DMS53 treated with DMSO at 0.1 percent for 48 hours (cell line): Measurements from ENCODE around the gene CCN5.

Experiments used
- DNase-seq: peaks from one replicate; lab custom pipeline; 2025; ENCODE audit not compliant: unreplicated experiment; lab: John Stamatoyannopoulos, UW

The CCN5 gene

DNA sequence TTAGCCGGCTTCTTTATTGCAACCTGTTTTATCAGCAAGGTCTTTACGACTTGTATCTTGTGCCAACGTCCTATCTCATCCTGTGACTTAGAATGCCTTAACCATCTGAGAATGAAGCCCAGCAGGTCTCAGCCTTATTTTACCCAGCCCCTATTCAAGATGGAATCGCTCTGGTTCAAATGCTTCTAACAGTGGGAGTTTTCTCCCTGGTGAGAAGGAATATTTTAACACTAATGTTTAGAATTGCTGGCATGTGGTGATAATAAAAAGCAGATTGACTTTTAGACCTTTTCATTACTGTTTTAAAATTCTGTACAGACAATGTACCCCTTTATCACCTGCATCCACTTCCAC is 20.6 kb downstream of the CCN5 start:
- no peak for DNase-seq

DNA sequence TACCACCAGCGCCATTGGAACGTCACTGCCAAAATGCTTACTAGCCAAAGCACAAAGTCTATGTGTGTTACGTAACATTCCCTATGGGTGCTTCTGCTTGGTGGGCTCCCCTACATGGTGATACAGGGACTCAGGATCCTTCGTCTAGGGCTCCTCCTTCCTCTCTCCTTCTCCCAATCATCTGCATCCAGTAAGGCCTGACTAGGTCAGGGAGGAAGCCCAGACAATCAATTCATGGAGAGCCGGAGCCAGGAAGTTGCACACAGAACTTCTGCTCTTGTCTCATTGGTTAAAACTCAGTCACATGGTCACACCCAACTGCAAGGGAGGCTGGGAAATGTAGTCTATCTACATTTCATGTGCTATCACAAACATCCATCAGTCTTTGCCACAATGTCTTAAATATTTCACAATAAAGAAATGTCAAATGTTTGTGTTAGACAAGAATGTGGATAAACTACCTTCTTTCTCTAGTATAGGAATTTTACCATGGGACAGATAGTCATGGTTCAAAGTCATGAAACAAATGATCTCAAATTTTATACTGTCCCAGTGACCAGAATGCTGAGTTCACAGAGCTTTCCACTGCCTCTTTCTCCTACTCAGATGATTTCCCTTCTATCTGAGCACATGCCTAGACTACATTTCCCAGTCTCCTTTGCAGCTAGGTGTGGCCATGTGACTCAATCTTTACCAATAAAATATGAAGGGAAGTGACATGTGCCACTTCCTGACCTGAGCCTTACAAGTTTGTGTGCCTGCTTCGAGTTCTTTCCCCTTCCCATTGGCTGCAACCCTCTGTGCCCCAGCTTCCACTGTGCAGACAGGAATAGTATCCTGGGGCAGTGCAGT is 21.2 kb downstream of the CCN5 start:
- DNase-seq, result peak; percentile 15

DNA sequence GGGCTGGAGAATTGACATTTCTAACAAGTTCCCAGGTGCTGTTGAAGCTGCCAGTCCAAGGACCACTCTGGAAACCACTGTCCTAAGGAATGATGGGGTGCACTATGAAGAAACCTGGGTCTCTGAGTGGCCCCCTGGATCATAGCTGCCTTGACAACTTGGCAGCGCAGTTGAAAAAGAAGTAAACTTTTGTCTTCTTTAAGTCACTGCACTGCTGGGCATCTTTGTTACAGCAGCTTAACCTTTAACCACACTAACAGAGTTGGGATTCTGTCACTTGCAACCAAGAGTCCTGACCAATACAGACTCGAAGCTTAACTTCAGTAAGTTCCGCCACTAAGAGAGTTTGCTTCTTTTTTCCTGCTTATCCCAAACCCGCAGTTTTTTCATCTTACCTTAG is 21.9 kb downstream of the CCN5 start:
- no peak for DNase-seq

DNA sequence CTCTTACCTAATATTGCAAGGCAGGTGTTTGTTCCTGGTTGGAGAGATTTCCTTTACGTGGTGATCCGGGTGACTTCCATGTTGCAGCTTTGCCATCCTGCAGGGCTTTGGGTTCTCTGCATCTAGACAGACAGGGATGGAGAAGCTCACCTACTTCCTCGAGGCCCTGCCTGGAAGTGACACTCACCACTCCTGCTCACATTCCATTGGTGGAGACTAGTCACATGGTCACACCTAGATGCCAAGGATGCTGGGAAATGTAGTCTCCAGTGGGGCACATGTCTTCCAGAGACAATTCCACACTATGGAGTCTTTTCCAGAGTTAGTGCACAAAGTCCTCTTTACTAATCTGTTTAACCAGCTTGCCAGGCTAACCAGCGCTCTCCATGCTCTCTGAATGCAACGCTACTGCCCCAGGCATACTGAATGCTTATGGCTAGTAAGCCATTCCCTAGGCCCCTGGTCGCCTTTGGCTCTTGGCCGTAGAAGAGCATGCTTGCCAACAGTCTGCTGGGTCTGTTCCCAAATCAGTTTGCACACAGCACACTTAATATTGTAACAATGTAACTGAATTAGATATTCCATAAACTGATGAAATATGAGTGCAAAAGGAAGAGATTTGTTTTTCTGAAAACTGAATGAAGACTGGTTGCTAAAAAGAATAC is 23.8 kb downstream of the CCN5 start:
- DNase-seq, result peak; percentile 82

DNA sequence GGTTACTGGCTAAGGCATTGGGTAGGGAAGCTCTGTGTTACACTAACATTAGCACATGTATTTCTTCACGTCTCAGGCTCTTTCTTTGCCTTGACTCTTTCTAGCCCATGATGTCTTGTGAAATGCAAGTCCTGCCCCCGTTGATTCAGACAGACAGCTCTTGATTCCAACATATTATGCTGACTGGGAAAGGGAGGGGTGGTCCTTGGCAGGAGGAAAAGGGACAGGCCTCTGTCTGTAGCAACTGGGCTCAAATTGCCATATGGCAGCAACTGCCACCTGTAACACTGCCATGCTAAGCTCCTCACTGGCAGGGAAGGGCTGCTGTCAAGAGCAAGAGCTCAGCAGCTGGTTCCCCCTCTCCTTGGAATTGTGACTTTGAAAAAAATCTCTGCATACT is 24.8 kb downstream of the CCN5 start:
- DNase-seq, result no peak

DNA sequence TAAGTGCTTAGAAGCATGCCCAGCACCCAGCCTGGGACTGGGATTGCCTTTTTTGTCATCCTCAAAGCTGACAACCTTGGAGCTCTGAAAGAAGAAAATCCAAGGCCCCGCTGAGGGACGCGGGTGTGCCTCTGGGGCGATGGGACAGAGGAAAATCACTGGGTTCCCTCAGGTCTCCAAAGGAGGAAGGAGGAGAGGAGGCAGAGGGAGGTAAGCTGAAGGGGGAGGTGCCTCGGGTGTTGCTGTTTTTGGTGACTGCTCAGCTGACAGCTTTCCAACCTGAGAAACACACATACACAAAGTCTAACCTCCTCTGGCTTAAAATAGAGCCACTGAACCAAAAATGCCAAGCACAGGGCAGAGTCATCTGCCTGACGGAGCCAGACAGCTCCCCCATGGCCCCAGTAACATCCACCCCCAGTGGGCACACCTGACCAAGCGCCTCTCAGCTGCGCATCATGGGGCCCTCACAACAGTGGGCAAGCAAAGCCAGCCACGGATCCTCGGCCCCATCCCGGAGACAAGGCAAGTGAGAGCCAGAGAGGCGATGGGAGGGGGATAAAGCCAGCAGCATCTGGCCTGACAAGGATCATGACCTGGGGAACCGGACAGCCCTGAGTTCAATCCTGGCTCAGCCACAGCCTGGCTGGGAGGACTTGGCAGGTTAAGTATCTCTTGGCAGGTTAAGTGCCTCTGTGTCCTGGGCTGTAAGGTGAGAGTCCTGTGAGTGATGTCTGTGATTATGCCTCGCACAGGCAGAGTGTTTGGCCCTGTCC is 27.3 kb downstream of the CCN5 start:
- no peak for DNase-seq

DNA sequence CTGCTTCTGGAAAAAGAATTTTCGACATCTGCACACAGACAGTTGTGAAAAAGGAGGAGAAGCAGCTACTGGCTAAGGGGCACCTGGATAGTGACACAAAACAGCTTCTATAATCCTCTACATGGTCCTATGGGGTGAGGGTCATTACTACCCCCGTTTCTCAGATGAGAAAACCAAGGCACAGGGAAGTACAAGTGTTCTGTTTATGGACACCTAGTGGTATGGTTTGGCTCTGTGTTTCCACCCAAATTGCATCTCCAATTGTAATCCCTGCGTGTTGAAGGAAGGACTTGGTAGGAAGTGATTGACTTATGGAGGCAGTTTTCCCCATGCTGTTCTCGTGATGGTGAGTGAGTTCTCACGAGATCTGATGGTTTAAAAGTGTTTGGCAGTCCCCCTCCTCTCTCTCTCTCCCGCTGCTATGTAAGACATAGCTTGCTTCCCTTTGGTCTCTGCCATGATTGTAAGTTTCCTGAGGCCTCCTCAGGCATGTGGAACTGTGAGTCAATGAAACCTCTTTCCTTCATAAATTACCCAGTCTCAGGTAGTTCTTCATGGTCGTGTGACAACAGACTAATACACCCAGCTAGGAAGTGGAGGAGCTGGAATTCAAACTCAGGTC is 28.0 kb downstream of the CCN5 start:
- no peak for DNase-seq

DNA sequence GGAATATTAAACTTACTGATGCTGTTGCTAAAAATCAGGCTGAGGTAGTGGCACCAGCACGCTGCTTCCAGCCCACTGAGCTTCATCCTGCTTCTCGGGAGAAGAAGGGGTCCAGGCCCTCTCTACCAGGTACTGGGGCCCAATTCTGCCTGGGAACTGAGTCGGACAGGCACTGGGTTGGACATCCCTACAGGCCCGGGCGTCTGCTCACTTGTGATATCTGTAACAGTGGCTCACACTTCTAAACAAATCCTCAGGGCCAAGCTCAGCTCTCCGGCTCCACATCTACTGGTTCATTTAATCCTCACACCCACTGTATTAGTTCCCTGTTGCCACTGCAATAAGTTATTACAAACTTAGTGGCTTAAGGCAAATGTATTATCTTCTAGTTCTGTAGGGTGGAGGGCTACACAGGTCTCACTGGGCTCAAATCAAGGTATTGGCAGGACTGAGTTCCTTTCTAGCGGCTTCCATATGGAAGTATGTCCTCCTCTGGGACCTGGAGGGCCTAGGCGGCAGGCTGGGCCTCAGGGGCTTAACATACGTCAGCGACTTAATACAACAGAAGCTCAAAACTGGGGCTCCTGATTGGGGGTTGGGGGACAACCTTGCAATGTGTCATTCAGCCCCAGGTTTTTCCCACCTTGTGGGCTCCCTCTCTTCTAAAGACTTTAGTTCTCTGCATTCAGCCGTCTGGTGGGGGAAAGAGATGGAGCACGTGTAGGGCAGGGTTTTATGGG is 28.9 kb downstream of the CCN5 start:
- no peak for DNase-seq

DNA sequence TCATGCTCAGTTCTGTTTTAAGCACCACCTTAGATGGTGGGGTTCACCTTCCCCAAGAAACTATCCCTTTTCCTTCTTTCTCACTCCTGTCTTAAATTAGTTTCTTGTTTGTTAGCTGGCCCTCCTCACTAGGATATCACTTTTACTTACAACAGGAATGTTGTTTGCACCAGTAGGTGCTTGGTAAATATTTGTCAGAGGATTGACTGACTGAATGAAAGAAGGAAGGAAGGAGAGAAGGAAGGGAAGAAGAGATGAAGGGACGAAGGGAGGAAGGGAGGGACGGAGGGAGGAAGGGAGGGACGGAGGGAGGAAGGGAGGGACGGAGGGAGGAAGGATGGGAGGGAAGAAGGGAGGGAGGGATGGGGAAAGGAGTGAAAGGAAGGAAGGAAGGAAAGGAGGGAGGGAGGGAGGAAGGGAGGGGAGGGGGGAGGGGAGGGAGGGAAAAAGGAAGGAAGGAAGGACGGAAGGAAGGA is 30.0 kb downstream of the CCN5 start:
- DNase-seq, result no peak

DNA sequence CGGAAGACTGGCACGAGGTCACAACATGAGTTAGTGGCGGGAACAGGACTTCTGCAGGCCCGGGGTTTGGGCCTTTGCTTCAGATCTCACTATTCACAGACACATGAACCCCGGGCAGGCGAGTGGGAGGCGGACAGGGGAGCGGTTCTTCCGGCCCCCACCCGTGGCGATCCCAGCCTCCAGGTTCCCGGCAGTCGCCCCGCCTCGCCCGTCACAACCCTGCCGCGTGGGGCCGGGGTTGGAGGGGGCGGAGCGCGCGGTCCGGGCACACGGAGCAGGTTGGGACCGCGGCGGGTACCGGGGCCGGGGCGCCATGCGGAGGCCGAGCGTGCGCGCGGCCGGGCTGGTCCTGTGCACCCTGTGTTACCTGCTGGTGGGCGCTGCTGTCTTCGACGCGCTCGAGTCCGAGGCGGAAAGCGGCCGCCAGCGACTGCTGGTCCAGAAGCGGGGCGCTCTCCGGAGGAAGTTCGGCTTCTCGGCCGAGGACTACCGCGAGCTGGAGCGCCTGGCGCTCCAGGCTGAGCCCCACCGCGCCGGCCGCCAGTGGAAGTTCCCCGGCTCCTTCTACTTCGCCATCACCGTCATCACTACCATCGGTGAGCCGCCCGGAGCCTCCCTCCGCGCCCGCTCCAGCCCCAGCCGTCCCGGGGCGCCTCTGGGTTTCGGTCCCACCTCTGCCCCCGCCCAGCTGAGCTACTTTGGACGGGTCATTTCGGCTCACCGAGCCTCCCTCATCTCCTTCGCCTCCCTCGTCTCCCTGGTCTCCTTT is 30.6 kb downstream of the CCN5 start, which contains the start of gene KCNK15:
KCNK15 (plus strand) TSS at position 268 of the 769 bp plus-strand sequence; CDS start at position 314, 46 bp downstream.
- DNase-seq, result peak; percentile 17

DNA sequence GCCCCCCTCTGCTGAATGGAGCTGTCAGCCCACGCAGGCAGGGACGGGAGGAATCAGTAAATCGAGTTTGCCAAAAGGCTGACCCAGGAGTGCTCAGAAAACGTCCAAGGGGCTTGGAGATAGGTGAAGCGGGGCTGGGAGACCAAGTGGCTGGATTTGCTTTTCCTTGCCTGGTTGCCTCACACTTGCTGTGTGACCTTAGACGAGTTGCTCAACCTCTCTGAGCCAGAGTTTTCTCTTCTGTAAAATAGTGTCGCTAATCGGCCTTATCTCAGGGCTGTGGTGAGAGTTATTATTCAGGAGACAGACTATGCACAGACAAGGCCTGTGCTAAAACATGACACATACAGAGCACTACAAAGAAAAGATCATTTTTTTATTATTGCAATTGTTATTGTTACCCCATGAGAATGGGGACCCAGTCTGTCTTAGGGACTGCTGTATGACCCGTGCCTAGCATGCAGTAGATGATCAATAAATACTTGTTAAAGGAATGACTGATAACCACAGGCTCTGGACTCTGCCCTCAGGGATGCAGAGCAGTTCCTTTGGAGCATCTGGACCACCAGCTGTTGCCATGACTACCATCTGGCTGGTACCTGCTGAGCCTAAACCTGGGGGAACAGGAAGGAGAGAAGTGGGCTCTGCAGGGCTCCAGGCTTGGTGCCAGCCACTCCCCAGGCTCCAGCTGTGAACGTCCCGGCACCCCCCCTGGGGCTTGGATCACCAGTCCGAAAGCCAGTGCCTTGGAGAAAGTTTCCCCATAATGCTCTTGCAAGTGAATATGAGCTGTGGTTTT is 31.4 kb downstream of the CCN5 start:
- DNase-seq, result peak; percentile 76

DNA sequence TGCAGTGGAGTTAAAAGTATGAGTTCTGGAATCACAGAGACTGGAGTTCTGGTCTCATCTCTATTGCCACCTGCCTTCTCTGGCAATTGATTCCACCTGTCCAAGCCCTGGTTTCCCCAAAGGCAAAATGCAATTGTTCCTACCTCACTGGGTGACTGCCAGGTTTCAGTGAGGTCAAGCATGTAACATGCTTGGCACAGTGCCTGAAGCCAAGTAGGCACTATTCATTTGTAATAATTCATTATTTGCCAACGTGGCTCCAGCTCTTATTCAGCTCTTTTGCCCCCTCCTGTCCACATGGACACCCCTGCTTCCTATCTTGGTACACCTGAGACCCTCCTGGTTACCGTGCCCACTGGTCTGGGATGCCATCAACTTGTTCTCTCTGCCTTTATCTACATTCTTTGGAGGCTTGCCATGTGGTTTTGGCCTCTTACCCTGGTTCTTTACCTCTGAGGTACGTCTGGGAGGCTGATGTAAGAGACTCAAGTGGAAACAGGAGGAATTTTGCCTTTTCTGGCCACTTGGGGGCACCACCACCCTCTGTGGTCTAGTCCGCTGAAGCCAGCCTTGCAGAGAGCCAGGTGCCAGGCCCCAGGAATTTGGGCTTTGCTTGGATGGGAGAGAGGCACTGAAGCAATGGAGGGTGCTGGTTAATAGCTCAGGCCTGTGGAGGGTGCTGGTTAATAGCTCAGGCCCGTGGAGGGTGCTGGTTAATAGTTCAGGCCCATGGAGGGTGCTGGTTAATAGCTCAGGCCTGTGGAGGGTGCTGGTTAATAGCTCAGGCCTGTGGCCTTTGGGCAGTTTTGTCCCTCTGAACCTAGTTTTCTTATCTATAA is 32.2 kb downstream of the CCN5 start:
- peak; percentile 94 for DNase-seq

DNA sequence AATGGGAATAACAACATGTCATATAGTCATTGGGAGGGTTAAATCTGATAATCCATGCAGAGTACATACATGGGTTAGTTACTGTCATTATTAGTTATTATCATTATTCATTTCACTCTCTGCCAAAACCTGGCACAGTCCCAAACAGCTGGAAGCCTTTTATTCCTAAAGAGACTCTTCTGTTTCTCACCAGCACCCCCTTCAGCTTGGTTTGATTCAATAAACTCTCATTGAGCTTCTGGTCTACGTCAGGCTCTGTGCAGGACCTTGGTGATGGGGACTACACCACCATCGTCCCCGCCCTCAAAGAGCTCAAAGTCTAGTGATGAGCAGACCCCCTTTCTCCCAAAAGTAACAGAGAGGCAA is 32.8 kb downstream of the CCN5 start:
- DNase-seq, result peak; percentile 23

DNA sequence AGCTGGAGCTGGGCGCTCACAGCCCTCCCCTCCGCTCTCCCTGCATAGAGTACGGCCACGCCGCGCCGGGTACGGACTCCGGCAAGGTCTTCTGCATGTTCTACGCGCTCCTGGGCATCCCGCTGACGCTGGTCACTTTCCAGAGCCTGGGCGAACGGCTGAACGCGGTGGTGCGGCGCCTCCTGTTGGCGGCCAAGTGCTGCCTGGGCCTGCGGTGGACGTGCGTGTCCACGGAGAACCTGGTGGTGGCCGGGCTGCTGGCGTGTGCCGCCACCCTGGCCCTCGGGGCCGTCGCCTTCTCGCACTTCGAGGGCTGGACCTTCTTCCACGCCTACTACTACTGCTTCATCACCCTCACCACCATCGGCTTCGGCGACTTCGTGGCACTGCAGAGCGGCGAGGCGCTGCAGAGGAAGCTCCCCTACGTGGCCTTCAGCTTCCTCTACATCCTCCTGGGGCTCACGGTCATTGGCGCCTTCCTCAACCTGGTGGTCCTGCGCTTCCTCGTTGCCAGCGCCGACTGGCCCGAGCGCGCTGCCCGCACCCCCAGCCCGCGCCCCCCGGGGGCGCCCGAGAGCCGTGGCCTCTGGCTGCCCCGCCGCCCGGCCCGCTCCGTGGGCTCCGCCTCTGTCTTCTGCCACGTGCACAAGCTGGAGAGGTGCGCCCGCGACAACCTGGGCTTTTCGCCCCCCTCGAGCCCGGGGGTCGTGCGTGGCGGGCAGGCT is 35.1 kb downstream of the CCN5 start:
- DNase-seq, result no peak

DNA sequence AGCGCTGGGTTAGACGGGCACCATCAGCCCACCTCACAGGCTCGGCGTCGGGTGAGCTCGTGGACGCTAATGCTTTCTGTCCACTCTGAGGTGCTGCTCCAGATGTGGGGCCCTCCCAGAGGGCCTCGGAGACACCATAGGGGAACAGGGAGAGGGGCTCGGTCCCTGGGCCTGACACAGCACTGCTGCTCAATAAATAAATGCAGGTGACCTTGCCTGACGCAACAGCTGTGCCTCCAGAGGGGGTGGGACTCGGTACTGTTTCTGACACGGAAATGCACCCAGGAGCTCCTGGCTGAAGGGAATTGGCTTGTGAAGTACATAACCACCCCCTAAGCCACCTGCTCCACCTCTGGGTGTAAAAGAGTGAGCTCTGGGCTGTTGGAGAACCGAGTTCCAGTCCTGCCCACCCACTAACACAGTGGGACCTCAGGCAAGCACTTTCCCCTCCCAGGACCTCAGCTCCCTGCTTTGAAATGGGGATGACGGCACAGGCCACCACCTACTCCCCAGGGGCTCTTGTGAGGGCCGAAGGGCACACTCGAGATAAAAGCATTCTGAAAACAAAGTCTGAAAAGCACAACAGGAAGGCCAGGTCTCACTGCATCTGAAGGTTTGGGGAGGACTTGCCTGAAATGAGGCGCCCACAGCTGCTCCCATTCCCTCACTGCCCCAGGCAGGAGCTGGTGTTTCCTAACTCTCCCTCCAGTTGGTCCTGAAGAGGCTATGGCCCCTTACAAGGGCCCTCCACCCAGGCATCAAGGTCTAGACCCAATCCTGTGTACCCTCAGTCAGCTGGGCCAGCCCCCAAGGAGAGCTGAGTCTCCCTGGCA is 37.1 kb downstream of the CCN5 start:
- DNase-seq, result no peak

DNA sequence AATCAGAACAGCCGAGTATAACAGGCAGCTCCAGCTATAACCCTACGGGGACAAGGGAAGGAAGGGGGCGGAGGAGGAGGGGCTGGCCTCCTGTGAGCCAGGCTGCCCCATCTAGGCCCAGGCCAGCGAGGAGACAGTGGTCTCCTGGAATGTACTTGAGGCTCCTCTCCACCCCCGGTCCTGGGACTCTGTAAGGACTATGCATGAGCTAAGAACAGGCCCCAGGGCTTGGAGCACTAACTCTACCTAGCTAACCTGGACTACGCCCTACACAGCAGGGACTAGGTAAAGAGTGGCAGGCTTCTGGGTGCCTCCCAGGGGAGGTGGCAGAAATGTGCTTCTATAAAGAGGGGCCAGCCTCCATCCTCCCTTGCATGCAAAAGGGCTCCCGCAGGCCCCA is 39.4 kb downstream of the CCN5 start:
- no peak for DNase-seq
